Prostate gland (tissue), 2 donors: ENCODE data around the gene FAM124B. TPM values are rescaled to one million over a fixed set of nuclear protein-coding genes. Genes with fewer than 3 reads are reported as not detected.

Source experiments
- DNase-seq: peaks from one replicate; pipeline ENCODE4 v3.0.0-alpha.2; 2019; ENCODE audit warnings: low spot score
- H3K27ac ChIP-seq, 2 donors: fragments of 200-600 bp; sonication (generic); 2 replicates each; pipeline ENCODE4 v1.5.1; 2017 to 2019
- H3K27me3 ChIP-seq: fragments of 200-600 bp; sonication (generic); replicated peaks from 2 replicates; pipeline ENCODE4 v1.5.1; 2019; ENCODE audit not compliant: insufficient read depth
- H3K36me3 ChIP-seq, 2 donors: fragments of 200-600 bp; sonication (generic); 1 replicate in 1 of 2; 2 replicates in 1 of 2; pipeline versions ENCODE4 v1.5.1 to v1.8.1; 2017 to 2019
- H3K4me1 ChIP-seq: fragments of 200-600 bp; sonication (generic); replicated peaks from 2 replicates; pipeline ENCODE4 v1.5.1; 2019
- H3K4me3 ChIP-seq, 2 donors: fragments of 200-600 bp; sonication (generic); 2 replicates each; pipeline ENCODE4 v1.5.1; 2017 to 2019
- H3K9me3 ChIP-seq: fragments of 200-600 bp; sonication (generic); 2 replicates; pipeline ENCODE4 v1.5.1; 2017
- CTCF ChIP-seq, 4 experiments: fragments of 200-600 bp in 2 of 4; fragments of 450-650 bp in 2 of 4; sonication (generic) in 2 of 4; IDR thresholded peaks; 1 replicate in 3 of 4; 2 replicates in 1 of 4; pipeline ENCODE4 v1.5.1; 2016 to 2019; ENCODE audit warnings: antibody characterized with exemption in 4 of 4, mild to moderate bottlenecking in 2 of 4, moderate library complexity in 2 of 4
- POLR2A ChIP-seq: fragments of 450-650 bp; IDR thresholded peaks from one replicate; pipeline ENCODE4 v1.6.1; 2016; ENCODE audit warnings: antibody characterized with exemption, mild to moderate bottlenecking
- POLR2AphosphoS5 ChIP-seq: sonication (generic); formaldehyde crosslinking; IDR thresholded peaks from one replicate; pipeline ENCODE4 v1.6.1; 2017; ENCODE audit warnings: antibody characterized with exemption
- WGBS: methylation state at CpG from one replicate; pipeline ENCODE4 v1.1.5; 2018; 5-methylcytosine and 5-hydroxymethylcytosine counted together
- intact Hi-C: fragments of 100-400 bp; cut with DNase I; formaldehyde crosslinking; loops from one replicate; pipeline ENCODE4 v1.14.2; 2022
- total RNA-seq, 2 donors: library from RNA; depleted of rRNA; stranded (reverse); fragments of >200 nt; gene quantifications; one replicate each; pipeline ENCODE4 v1.1.0, GENCODE V29; 2016

Gene FAM124B
- total RNA-seq, 2 donors from 2014 or later: 0.18 to 0.91 TPM

- Histone ChIP-seq H3K4me3 (no peak overlapping the region), H3K4me1 (no peaks in the 10 kb centered on the region), H3K9me3 (no peaks in the 10 kb centered on the region), H3K27me3 (no peaks in the 10 kb centered on the region), H3K36me3 (no peaks in the 10 kb centered on the region), H3K27ac (no peak overlapping the region)
- DNase-seq: no peak
- intact Hi-C loops: no loop called here
- TF ChIP-seq POLR2AphosphoS5 (no peak), CTCF (IDR thresholded peaks at IDR 0.05) (no peak), POLR2A (no peak)
- 83% methylated on average over 6 of the region's 6 CpGs for WGBS
Measured at GRCh38 chr2:224377751-224378700, 23.9 kb downstream of the FAM124B start.

GRCh38 chr2:224372641-224373040 is 29.3 kb downstream of the FAM124B start:
- no peak for DNase-seq
- Histone ChIP-seq H3K4me1 (no peaks in the 10 kb centered on the region), H3K27me3 (no peaks in the 10 kb centered on the region), H3K36me3 (no peaks in the 10 kb centered on the region), H3K27ac (no peak overlapping the region), H3K4me3 (no peak overlapping the region), H3K9me3 (no peaks in the 10 kb centered on the region)
- WGBS: 84% methylated on average over 6 of the region's 6 CpGs
- intact Hi-C loops: no loop called here
- no peak for TF ChIP-seq POLR2AphosphoS5
- no peak for TF ChIP-seq CTCF (IDR thresholded peaks at IDR 0.05)
- no peak for TF ChIP-seq POLR2A

- TF ChIP-seq POLR2AphosphoS5 (no peak), POLR2A (no peak), CTCF (IDR thresholded peaks at IDR 0.05) (peak in 3 of 4 experiments; percentile 38 to 57 (median 45))
- Histone ChIP-seq H3K9me3 (no peaks in the 10 kb centered on the region), H3K4me3 (no peak overlapping the region), H3K27me3 (no peaks in the 10 kb centered on the region), H3K36me3 (no peaks in the 10 kb centered on the region), H3K27ac (no peak overlapping the region), H3K4me1 (no peaks in the 10 kb centered on the region)
- intact Hi-C loops: loop anchor here (10.0 kb wide), 2 partner anchors 374 to 406 kb away; no protein-coding TSS in a partner anchor
- WGBS: 61% methylated on average over 7 of the region's 7 CpGs
- DNase-seq: no peak
Measured at GRCh38 chr2:224369028-224369632, 32.8 kb downstream of the FAM124B start.

- H3K27ac ChIP-seq: no peak overlapping the region
- intact Hi-C loops: loop anchor here (10.0 kb wide), 2 partner anchors 372 to 408 kb away; no protein-coding TSS in a partner anchor
- DNase-seq: no peak
- H3K4me1 ChIP-seq: no peaks in the 10 kb centered on the region
- no peaks in the 10 kb centered on the region for H3K27me3 ChIP-seq
- no peaks in the 10 kb centered on the region for H3K36me3 ChIP-seq
- no peaks in the 10 kb centered on the region for H3K9me3 ChIP-seq
- no peak overlapping the region for H3K4me3 ChIP-seq
- WGBS: 49% methylated on average over 3 of the region's 3 CpGs
- no peak for TF ChIP-seq CTCF (IDR thresholded peaks at IDR 0.05)
- TF ChIP-seq POLR2A: no peak
- TF ChIP-seq POLR2AphosphoS5: no peak
Measured at GRCh38 chr2:224366267-224366844, 35.6 kb downstream of the FAM124B start.
